Psoas muscle (tissue), 8 donors: ENCODE measurements around the gene OR51A7. TPM values are rescaled to one million over a fixed set of nuclear protein-coding genes. Genes with fewer than 3 reads are reported as not detected.
"Not testable (repeated sequence)": the region's sequence is repeated elsewhere in the genome, so short reads cannot be mapped to it uniquely, and the experiment has no call there.

Experiments
- ATAC-seq, 4 donors: fragments of 200-7000 bp; cut with Tn5 transposase; one replicate each; pipeline ENCODE4 v1.9.1; 2020; ENCODE audit warnings: moderate library complexity in 3 of 4, mild to moderate bottlenecking in 2 of 4
- DNase-seq, 2 donors: peaks; one replicate each; pipeline ENCODE4 v3.0.0-alpha.2; 2020
- H3K27ac ChIP-seq: fragments of 200-600 bp; one replicate; pipeline ENCODE4 v1.8.0; 2022
- H3K27me3 ChIP-seq, 3 donors: fragments of 200-600 bp in 1 of 3; one replicate each; pipeline versions ENCODE4 v1.6.1 to v1.8.0; 2013 to 2022; ENCODE audit warnings: low read length in 2 of 3, mild to moderate bottlenecking in 2 of 3, moderate library complexity in 1 of 3; ENCODE audit not compliant: insufficient read depth in 3 of 3
- H3K36me3 ChIP-seq, 2 donors: fragments of 200-600 bp in 1 of 2; one replicate each; pipeline versions ENCODE4 v1.6.1 to v1.8.0; 2013 to 2022; ENCODE audit warnings: low read depth in 1 of 2, mild to moderate bottlenecking in 1 of 2, moderate library complexity in 1 of 2; ENCODE audit not compliant: insufficient read depth in 1 of 2
- H3K4me1 ChIP-seq: fragments of 200-600 bp; one replicate; pipeline ENCODE4 v1.8.0; 2022
- H3K4me3 ChIP-seq: fragments of 200-600 bp; one replicate; pipeline ENCODE4 v1.8.0; 2022; ENCODE audit warnings: mild to moderate bottlenecking
- H3K9me3 ChIP-seq: fragments of 200-600 bp; one replicate; pipeline ENCODE4 v1.8.0; 2022
- WGBS, 3 donors: extraction: QIAGEN DNeasy Blood & Tissue Kit; methylation state at CpG; one replicate each; pipeline versions ENCODE4 v1.1.6 to v1.1.7; 2013; 5-methylcytosine and 5-hydroxymethylcytosine counted together
- intact Hi-C, 2 donors: fragments of 100-400 bp; cut with DNase I; formaldehyde crosslinking; loops; one replicate each; pipeline versions ENCODE4 v1.11.0 to v1.14.2; 2022
- long read RNA-seq, 2 donors: library from polyadenylated mRNA; unstranded; transcript quantifications; one replicate each; pipeline ENCODE4 v2.0.0, GENCODE V29; 2021
- polyA plus RNA-seq, 3 donors: library from polyadenylated mRNA; stranded (reverse); fragments of 200-250 nt; gene quantifications; one replicate each; pipeline ENCODE4 v1.2.3, GENCODE V29; 2013
- total RNA-seq, 4 donors: library from RNA; stranded (reverse); fragmentation: NEBNext Ultra II Directional in 2 of 4; extraction: Animal tissue kit (Norgen Biotek cat#: 25700) in 2 of 4; gene quantifications; one replicate each; pipeline versions ENCODE4 v1.2.1 to v1.2.4, GENCODE V29; 2021 to 2023
- TF ChIP-seq, protein P1 (sequence below): fragments of 200-600 bp; IDR thresholded peaks from one replicate; pipeline ENCODE4 v1.8.0; 2022; ENCODE audit warnings: antibody characterized with exemption
- donor health status: healthy with polysubstance abuse.
- donor health status: DM: no; HTN: no; CAD: no; lungs with moderate emphysema.
- donor health status: Bipolar disorder and iron deficiency.
- donor health status: healthy.
- donor health status: DM: yes; HTN: yes; CAD: no.
- donor health status: DM: no; HTN: no; CAD: no.
- donor health status: DM: no; HTN: no; CAD: no.
- donor health status: DM: yes; HTN: yes; CAD: no.

Gene OR51A7, protein sequence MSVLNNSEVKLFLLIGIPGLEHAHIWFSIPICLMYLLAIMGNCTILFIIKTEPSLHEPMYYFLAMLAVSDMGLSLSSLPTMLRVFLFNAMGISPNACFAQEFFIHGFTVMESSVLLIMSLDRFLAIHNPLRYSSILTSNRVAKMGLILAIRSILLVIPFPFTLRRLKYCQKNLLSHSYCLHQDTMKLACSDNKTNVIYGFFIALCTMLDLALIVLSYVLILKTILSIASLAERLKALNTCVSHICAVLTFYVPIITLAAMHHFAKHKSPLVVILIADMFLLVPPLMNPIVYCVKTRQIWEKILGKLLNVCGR
- not detected for total RNA-seq
- not detected for polyA plus RNA-seq
- long read RNA-seq, donor 1, result 0 reads
- long read RNA-seq, donor 2, result 0 reads

DNA sequence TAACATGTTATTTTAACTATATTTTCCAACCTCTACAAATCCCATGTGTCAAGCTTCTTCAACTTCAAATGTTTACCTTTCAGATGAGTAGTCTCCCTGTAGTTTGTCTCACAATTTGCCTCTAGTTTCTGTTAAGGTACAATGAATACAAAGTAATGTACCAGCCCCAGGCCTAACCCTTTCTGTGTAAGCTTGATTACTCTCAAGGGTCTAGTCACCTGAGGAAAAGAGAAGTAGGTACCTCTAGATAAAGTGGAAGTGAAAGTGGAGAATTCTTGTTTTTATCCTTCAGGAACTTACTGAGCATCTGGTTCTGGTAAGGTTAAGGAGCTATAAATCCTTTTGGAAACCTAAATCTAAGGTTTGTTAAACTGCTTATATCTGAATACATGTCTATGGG lies at the start of gene OR51A7:
Gene OR51A7 (plus strand): TSS at position 300 of the 400 bp plus-strand sequence. CDS start 3,587 bp downstream, outside the sequence.
- H3K4me1 ChIP-seq, result no peaks in the 10 kb centered on the region
- H3K27ac ChIP-seq, result no peak within 1 kb of the TSS
- H3K9me3 ChIP-seq, result no peaks in the 10 kb centered on the region
- TF ChIP-seq, protein P1, sequence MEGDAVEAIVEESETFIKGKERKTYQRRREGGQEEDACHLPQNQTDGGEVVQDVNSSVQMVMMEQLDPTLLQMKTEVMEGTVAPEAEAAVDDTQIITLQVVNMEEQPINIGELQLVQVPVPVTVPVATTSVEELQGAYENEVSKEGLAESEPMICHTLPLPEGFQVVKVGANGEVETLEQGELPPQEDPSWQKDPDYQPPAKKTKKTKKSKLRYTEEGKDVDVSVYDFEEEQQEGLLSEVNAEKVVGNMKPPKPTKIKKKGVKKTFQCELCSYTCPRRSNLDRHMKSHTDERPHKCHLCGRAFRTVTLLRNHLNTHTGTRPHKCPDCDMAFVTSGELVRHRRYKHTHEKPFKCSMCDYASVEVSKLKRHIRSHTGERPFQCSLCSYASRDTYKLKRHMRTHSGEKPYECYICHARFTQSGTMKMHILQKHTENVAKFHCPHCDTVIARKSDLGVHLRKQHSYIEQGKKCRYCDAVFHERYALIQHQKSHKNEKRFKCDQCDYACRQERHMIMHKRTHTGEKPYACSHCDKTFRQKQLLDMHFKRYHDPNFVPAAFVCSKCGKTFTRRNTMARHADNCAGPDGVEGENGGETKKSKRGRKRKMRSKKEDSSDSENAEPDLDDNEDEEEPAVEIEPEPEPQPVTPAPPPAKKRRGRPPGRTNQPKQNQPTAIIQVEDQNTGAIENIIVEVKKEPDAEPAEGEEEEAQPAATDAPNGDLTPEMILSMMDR, result no peak
- H3K27me3 ChIP-seq, result peaks cover 0 to 3% (median 0%) of the 10 kb centered on the region in 3 donors
- no peaks in the 10 kb centered on the region for H3K36me3 ChIP-seq
- intact Hi-C loops, result no loop called here
- DNase-seq, result no peak
- no peak for ATAC-seq
- H3K4me3 ChIP-seq, result no peak within 1 kb of the TSS

DNA sequence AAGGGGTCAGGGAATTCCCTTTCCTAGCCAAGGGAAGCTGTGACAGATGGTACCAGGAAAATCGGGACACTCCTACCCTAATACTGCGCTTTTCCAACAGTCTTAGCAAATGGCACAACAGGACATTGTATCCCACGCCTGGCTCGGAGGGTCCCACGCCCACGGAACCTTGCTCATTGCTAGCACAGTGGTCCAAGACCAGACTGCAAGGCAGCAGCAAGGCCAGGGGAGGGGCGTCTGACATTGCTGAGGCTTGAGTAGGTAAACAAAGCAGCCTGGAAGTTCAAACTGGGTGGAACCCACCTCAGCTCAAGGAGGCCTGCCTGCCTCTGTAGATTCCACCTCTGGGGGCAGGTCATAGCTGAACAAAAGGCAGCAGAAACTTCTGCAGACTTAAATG lies 49.3 kb upstream of the OR51A7 start:
- intact Hi-C loops, H3K9me3 ChIP-seq, ATAC-seq, H3K27me3 ChIP-seq, H3K27ac ChIP-seq, H3K4me1 ChIP-seq, H3K4me3 ChIP-seq, H3K36me3 ChIP-seq, DNase-seq: not testable (repeated sequence)
- WGBS, 3 donors, result 89 to 92% (median 91%) methylated on average over 7 of the region's 7 CpGs

DNA sequence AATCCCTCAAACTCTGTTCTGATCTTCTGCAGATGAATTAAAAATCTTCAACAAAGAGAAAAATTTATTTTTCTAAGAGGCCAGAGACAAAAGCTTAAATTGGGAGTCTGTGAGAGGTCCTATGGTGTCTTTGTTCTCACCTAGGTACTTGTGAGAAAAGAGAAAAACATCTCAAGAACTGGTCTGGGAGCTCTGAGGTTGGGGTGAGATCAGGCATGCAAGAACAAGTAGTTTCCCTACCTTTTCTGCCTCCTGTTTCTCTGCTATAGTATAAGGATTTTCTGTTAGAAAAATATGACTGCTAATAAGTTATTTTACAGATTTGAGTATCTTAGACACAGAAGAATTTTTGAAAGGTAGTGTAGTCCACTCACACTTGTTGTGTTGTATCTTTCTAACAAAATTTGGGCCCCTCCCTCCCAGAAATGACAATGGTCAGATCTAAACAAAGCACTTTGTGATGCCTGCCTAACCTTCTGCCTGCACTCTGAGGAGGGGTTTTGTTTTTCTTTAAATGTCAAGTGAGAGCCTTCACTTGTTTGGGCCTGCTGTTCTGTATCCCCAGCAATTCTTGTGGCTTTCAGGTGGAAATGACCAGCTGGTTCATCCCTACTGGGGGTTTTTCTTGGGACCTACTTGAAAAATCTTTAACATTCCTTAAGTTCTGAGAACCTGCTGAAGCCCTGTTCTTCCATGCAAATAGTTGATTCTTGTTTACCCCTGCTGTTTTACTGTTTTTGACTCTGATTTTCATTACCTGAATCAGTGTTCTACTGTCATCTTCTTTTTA lies 40.9 kb upstream of the OR51A7 start:
- H3K27me3 ChIP-seq, result no peaks in the 10 kb centered on the region
- no peaks in the 10 kb centered on the region for H3K4me1 ChIP-seq
- intact Hi-C loops, result no loop called here
- H3K4me3 ChIP-seq, result no peak overlapping the region
- H3K36me3 ChIP-seq, result no peaks in the 10 kb centered on the region
- no peak for DNase-seq
- H3K9me3 ChIP-seq, result no peaks in the 10 kb centered on the region
- ATAC-seq, result no peak
- no peak overlapping the region for H3K27ac ChIP-seq
- TF ChIP-seq, protein P1, result no peak

DNA sequence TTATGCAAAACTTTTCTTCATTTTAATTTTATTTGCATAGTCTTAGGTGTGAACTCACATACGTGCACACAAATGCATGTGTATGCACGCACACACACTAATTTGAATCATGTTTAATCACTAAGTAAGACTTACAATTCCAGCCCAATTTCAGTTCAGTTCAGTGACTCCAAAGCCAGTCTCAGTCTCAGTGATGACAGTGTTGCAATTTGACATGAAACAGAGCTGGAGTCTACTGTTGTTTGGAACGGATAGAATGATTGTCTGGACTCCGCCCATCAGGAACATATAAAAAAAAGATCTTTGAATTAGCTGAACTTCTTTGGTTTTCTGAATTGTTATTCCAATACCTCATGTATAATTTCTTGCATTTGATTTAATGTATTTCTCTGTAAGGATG lies 39.7 kb upstream of the OR51A7 start:
- intact Hi-C loops, result no loop called here
- TF ChIP-seq, protein P1, result no peak
- Histone ChIP-seq H3K4me1 (no peaks in the 10 kb centered on the region), H3K4me3 (no peak overlapping the region), H3K9me3 (no peaks in the 10 kb centered on the region), H3K27me3 (no peaks in the 10 kb centered on the region), H3K27ac (no peak overlapping the region), H3K36me3 (no peaks in the 10 kb centered on the region)
- ATAC-seq (no peak), DNase-seq (no peak)
- WGBS, 3 donors, result 78 to 84% (median 78%) methylated on average over 4 of the region's 4 CpGs

DNA sequence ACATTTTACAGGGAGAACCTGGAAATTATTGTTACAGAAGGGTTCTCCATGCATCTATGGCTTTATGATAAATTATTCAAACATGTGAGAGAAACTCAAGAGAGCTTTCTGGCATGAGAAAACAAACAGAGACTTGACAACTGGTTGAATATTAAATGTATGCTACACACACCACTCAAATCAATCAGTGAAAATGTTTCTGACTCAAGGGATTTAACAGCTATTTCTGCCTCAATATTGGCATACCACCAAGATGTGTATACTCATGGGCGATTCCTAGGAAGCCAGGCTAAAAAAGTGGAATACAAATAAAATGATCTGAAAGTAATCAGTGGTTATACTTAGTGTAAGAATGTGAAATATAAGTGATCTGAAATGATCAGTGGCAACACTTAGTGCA lies 37.7 kb upstream of the OR51A7 start:
- H3K4me1 ChIP-seq, result no peaks in the 10 kb centered on the region
- ATAC-seq, result no peak
- intact Hi-C loops, result no loop called here

More for the DNA sequence above, 37.7 kb upstream of the OR51A7 start:
- WGBS, 3 donors, result 19 to 36% (median 25%) methylated on average over 1 of the region's 1 CpG
- no peaks in the 10 kb centered on the region for H3K27me3 ChIP-seq
- TF ChIP-seq, protein P1, result no peak
- H3K9me3 ChIP-seq, result no peaks in the 10 kb centered on the region
- no peak for DNase-seq
- H3K4me3 ChIP-seq, result no peak overlapping the region
- H3K27ac ChIP-seq, result no peak overlapping the region
- no peaks in the 10 kb centered on the region for H3K36me3 ChIP-seq
